A549 (cell line): ENCODE measurements around the gene SHANK3. TPM values are rescaled to one million over a fixed set of nuclear protein-coding genes. Genes with fewer than 3 reads are reported as not detected.
"Not testable (repeated sequence)": the region's sequence is repeated elsewhere in the genome, so short reads cannot be mapped to it uniquely, and the experiment has no call there.

Source experiments
- ATAC-seq, 2 experiments: fragments of 200-7000 bp in 1 of 2; fragments of >200 bp in 1 of 2; cut with Nextera tagmentation in 1 of 2; cut with Tn5 transposase in 1 of 2; 3 replicates each; pipeline versions ENCODE4 v1.8.0 to v1.9.1; 2018 to 2020; ENCODE audit warnings: mild to moderate bottlenecking in 1 of 2, moderate library complexity in 1 of 2
- CTCF ChIA-PET: fragments of 300-600 bp; sonication (Branson Sonifier 250); formaldehyde crosslinking; extraction: SDS; loops from one replicate; lab custom pipeline; 2021; ENCODE audit warnings: antibody characterized with exemption, inconsistent platforms; lab: Yijun Ruan, JAX
- POLR2A ChIA-PET: fragments of 350-600 bp; formaldehyde crosslinking; extraction: SDS; loops from one replicate; lab custom pipeline; 2021; ENCODE audit warnings: antibody characterized with exemption, inconsistent platforms; lab: Yijun Ruan, JAX
- DNase-seq, 2 experiments: peaks; one replicate each; pipeline versions ENCODE4 v3.0.0 to v3.0.0-alpha.2; 2011 to 2016; ENCODE audit warnings: low read depth in 1 of 2, low spot score in 1 of 2
- FAIRE-seq: peaks from 2 replicates; lab custom pipeline; 2011; peaks lifted over from hg19 to GRCh38; lab: Jason Lieb, UNC
- H3K27ac ChIP-seq, 2 experiments: fragments of >200 bp; sonication (Bioruptor Twin); formaldehyde crosslinking; 3 replicates each; pipeline ENCODE4 v1.5.1; 2016 to 2017
- H3K4me1 ChIP-seq: fragments of >200 bp; sonication (Bioruptor Twin); formaldehyde crosslinking; 3 replicates; pipeline ENCODE4 v1.6.1; 2016
- H3K4me2 ChIP-seq: fragments of >200 bp; sonication (Bioruptor Twin); formaldehyde crosslinking; 3 replicates; pipeline ENCODE4 v1.6.1; 2016
- H3K4me3 ChIP-seq: fragments of >200 bp; sonication (Bioruptor Twin); formaldehyde crosslinking; 3 replicates; pipeline ENCODE4 v1.5.1; 2016
- H3K9me3 ChIP-seq: fragments of >200 bp; sonication (Bioruptor Twin); formaldehyde crosslinking; 3 replicates; pipeline ENCODE4 v1.6.1; 2016
- ATOH8 ChIP-seq: fragments of 250-450 bp; sonication (Bioruptor Pico); IDR thresholded peaks from 2 replicates; pipeline ENCODE4 v1.5.0; 2020; ENCODE audit warnings: low read depth, mild to moderate bottlenecking, moderate library complexity
- BCL3 ChIP-seq: fragments of >200 bp; sonication (Bioruptor Twin); formaldehyde crosslinking; IDR thresholded peaks from 3 replicates; pipeline ENCODE4 v1.6.1; 2016
- BHLHE40 ChIP-seq: IDR thresholded peaks from 2 replicates; pipeline ENCODE4 v1.6.1; 2012; ENCODE audit warnings: low read depth, low read length, inconsistent platforms
- CBX8 ChIP-seq: fragments of 200-600 bp; sonication (generic); IDR thresholded peaks from 2 replicates; pipeline ENCODE4 v1.6.1; 2016
- CEBPB ChIP-seq, 2 experiments: fragments of >200 bp in 1 of 2; sonication (Bioruptor Twin) in 1 of 2; formaldehyde crosslinking in 1 of 2; IDR thresholded peaks; 2 replicates each; pipeline ENCODE4 v1.6.1; 2012 to 2016
- E2F6 ChIP-seq: IDR thresholded peaks from 2 replicates; pipeline ENCODE4 v1.6.1; 2012; ENCODE audit warnings: low read depth, borderline replicate concordance
- EHF ChIP-seq: fragments of 250-450 bp; sonication (Bioruptor Pico); IDR thresholded peaks from 2 replicates; pipeline ENCODE4 v1.5.0; 2020; ENCODE audit warnings: mild to moderate bottlenecking
- EHMT2 ChIP-seq: fragments of 200-600 bp; sonication (generic); IDR thresholded peaks from 2 replicates; pipeline ENCODE4 v1.6.1; 2016; ENCODE audit warnings: antibody characterized with exemption, low read depth, mild to moderate bottlenecking, moderate library complexity
- ELK1 ChIP-seq: fragments of 150-350 bp; IDR thresholded peaks from 2 replicates; pipeline ENCODE4 v1.6.1; 2014; ENCODE audit warnings: low read depth, mild to moderate bottlenecking, low read length
- FOSL2 ChIP-seq, 2 experiments: fragments of 450-650 bp in 1 of 2; fragments of >200 bp in 1 of 2; sonication (Bioruptor Twin) in 1 of 2; formaldehyde crosslinking; IDR thresholded peaks; 2 replicates each; pipeline versions ENCODE4 v1.5.0 to v1.6.1; 2016 to 2020; ENCODE audit warnings: mild to moderate bottlenecking in 1 of 2, moderate library complexity in 1 of 2
- FOXS1 ChIP-seq: fragments of 250-450 bp; sonication (Bioruptor Pico); IDR thresholded peaks from 2 replicates; pipeline ENCODE4 v1.5.0; 2020; ENCODE audit warnings: mild to moderate bottlenecking, moderate library complexity
- GATA3 ChIP-seq: IDR thresholded peaks from 2 replicates; pipeline ENCODE4 v1.6.1; 2012; ENCODE audit warnings: borderline replicate concordance
- MAX ChIP-seq: IDR thresholded peaks from 2 replicates; pipeline ENCODE4 v1.6.1; 2012
- PBX3 ChIP-seq: IDR thresholded peaks from 2 replicates; pipeline ENCODE4 v1.6.1; 2012
- PHF8 ChIP-seq: fragments of 200-600 bp; sonication (generic); IDR thresholded peaks from 2 replicates; pipeline ENCODE4 v1.6.1; 2016; ENCODE audit warnings: low read depth, mild to moderate bottlenecking, antibody characterized with exemption, moderate library complexity, borderline replicate concordance
- RCOR1 ChIP-seq: fragments of 150-350 bp; IDR thresholded peaks from 2 replicates; pipeline ENCODE4 v1.6.1; 2014; ENCODE audit warnings: antibody characterized with exemption, low read length, low read depth
- RNF2 ChIP-seq: fragments of 200-600 bp; sonication (generic); IDR thresholded peaks from 2 replicates; pipeline ENCODE4 v1.6.1; 2016; ENCODE audit warnings: low read depth, mild to moderate bottlenecking, antibody characterized with exemption, moderate library complexity, borderline replicate concordance
- TP53 ChIP-seq: fragments of 250-450 bp; sonication (Bioruptor Pico); IDR thresholded peaks from 2 replicates; pipeline ENCODE4 v1.5.0; 2021; ENCODE audit warnings: mild to moderate bottlenecking, moderate library complexity
- ZNF302 ChIP-seq: fragments of 250-450 bp; sonication (Bioruptor Pico); IDR thresholded peaks from 2 replicates; pipeline ENCODE4 v1.9.0; 2021; ENCODE audit warnings: inconsistent platforms, mild to moderate bottlenecking, moderate library complexity
- ZSCAN20 ChIP-seq: fragments of 250-450 bp; sonication (Bioruptor Pico); IDR thresholded peaks from 2 replicates; pipeline ENCODE4 v1.8.0; 2022; ENCODE audit warnings: mild to moderate bottlenecking, moderate library complexity
- WGBS: methylation state at CpG from one replicate; pipeline ENCODE4 v1.1.6; 2017; ENCODE audit errors: missing lambda C conversion rate; 5-methylcytosine and 5-hydroxymethylcytosine counted together
- polyA plus RNA-seq, 4 experiments: library from polyadenylated mRNA; depleted of rRNA in 3 of 4; stranded (reverse); fragments of >200 nt; fragmentation: RNase III in 1 of 4; extraction: RNeasy Plus Mini Kit Qiagen cat#74134 plus additional on column Dnase treatment in 1 of 4; gene quantifications; 2 replicates in 3 of 4; 3 replicates in 1 of 4; pipeline ENCODE4 v1.2.3, GENCODE V29; 2011 to 2017

Gene SHANK3
- polyA plus RNA-seq, 2 of the 4 experiments (the other 2 are of a cell fraction), result 0.53 to 2.4 TPM

- Histone ChIP-seq H3K27ac (no peak overlapping the region), H3K4me2 (no peak overlapping the region), H3K9me3 (peaks cover 10% of the 10 kb centered on the region; the same call in 1 of the 3 replicates), H3K4me1 (peaks cover 17% of the 10 kb centered on the region), H3K4me3 (no peak overlapping the region)
- DNase-seq (no peak), FAIRE-seq (no peak), ATAC-seq (no peak)
- WGBS, result 70% methylated on average over 10 of the region's 10 CpGs
- POLR2A ChIA-PET, result no interaction called here
- TF ChIP-seq FOXS1 (CRISPR knock-in tag) (no peak), ZNF302 (CRISPR knock-in tag) (no peak), FOSL2 (IDR thresholded peaks at IDR 0.05) (no peak), FOSL2 (CRISPR knock-in tag; IDR thresholded peaks at IDR 0.05) (no peak), CEBPB (IDR thresholded peaks at IDR 0.05) (no peak), ATOH8 (CRISPR knock-in tag) (no peak), CBX8 (no peak), RCOR1 (no peak), ELK1 (no peak), BCL3 (no peak), TP53 (CRISPR knock-in tag) (no peak), PBX3 (no peak), BHLHE40 (no peak), PHF8 (no peak)
- CTCF ChIA-PET, result no interaction called here
Measured at GRCh38 chr22:50653256-50653655, 19.4 kb upstream of the SHANK3 start.

GRCh38 chr22:50654664-50655063 lies 18.0 kb upstream of the SHANK3 start:
- H3K9me3 ChIP-seq, H3K4me3 ChIP-seq, H3K4me2 ChIP-seq, POLR2A ChIA-PET, H3K27ac ChIP-seq, ATAC-seq, FAIRE-seq, DNase-seq: not testable (repeated sequence)
- H3K4me1 ChIP-seq, result peaks cover 17% of the 10 kb centered on the region
- 83% methylated on average over 3 of the region's 6 CpGs for WGBS
- CTCF ChIA-PET, result interaction anchor here (1.3 kb wide), 1 partner anchor 13 kb away, joined by 3 read pairs; no protein-coding TSS in a partner anchor

GRCh38 chr22:50656122-50657070 lies 16.2 kb upstream of the SHANK3 start:
- peak; percentile 46 to 47 for DNase-seq
- peak overlapping the region; percentile 46 for H3K4me2 ChIP-seq
- POLR2A ChIA-PET, result no interaction called here
- peak; percentile 70 to 86 for ATAC-seq
- CTCF ChIA-PET, result no interaction called here
- 31% methylated on average over 18 of the region's 23 CpGs for WGBS
- TF ChIP-seq FOSL2 (IDR thresholded peaks at IDR 0.05) (no peak), FOSL2 (CRISPR knock-in tag; IDR thresholded peaks at IDR 0.05) (peak; percentile 29; the same call in 1 of the 2 replicates), RNF2 (no peak), ZSCAN20 (no peak), GATA3 (no peak), EHF (CRISPR knock-in tag) (no peak), E2F6 (0 out of 2 replicates have a peak, but pooled peaks have one; percentile 39), EHMT2 (no peak), MAX (peak; percentile 42; the same call in 1 of the 2 replicates)
- H3K4me3 ChIP-seq, result no peak overlapping the region
- no peak for FAIRE-seq
- H3K9me3 ChIP-seq, result no peaks in the 10 kb centered on the region
- peaks cover 17% of the 10 kb centered on the region for H3K4me1 ChIP-seq
- H3K27ac ChIP-seq, result peak overlapping the region; percentile 45 to 81; a peak in 5 of 6 replicates
